Adipocyte (in vitro differentiated cells): Measurements from ENCODE around the gene EZH2.

ENCODE experiments used
- DNase-seq: peaks from one replicate; pipeline ENCODE4 v3.0.0-alpha.2; 2015; ENCODE audit warnings: low read depth
- H3K27me3 ChIP-seq: replicated peaks from 2 replicates; pipeline ENCODE4 v1.7.0; 2013; ENCODE audit warnings: mild to moderate bottlenecking, low read length, moderate library complexity; ENCODE audit not compliant: control insufficient read depth, insufficient read depth
- H3K36me3 ChIP-seq: 2 replicates; pipeline ENCODE4 v1.7.0; 2013; ENCODE audit warnings: low read length, mild to moderate bottlenecking, moderate library complexity; ENCODE audit not compliant: control insufficient read depth, insufficient read depth, severe bottlenecking
- H3K4me1 ChIP-seq: 2 replicates; pipeline ENCODE4 v1.7.0; 2013; ENCODE audit warnings: mild to moderate bottlenecking, low read length, moderate library complexity; ENCODE audit not compliant: control insufficient read depth, insufficient read depth
- H3K4me3 ChIP-seq: 2 replicates; pipeline ENCODE4 v1.7.0; 2013; ENCODE audit warnings: mild to moderate bottlenecking, low read length, moderate library complexity
- H3K9ac ChIP-seq: 2 replicates; pipeline ENCODE4 v1.7.0; 2013; ENCODE audit warnings: mild to moderate bottlenecking, low read length, moderate library complexity
- H3K9me3 ChIP-seq: 2 replicates; pipeline ENCODE4 v1.7.0; 2013; ENCODE audit warnings: mild to moderate bottlenecking, low read length, moderate library complexity; ENCODE audit not compliant: control insufficient read depth

EZH2 gene

GRCh38 chr7:148884049-148884298 lies at the start of gene EZH2:
Gene EZH2, minus strand, starts transcription at chr7:148884291. Its CDS starts 36,993 bp downstream, at chr7:148847298.
- no peaks in the 10 kb centered on the region for H3K27me3 ChIP-seq
- DNase-seq = no peak
- no peaks in the 10 kb centered on the region for H3K36me3 ChIP-seq
- no peaks in the 10 kb centered on the region for H3K9me3 ChIP-seq
- peaks cover 7% of the 10 kb centered on the region for H3K4me1 ChIP-seq
- H3K4me3 ChIP-seq = peak within 1 kb of the TSS; percentile 94
- peak within 1 kb of the TSS; percentile 84 for H3K9ac ChIP-seq

GRCh38 chr7:148931470-148931869 lies 47.4 kb upstream of the EZH2 start:
- DNase-seq = no peak
- no peaks in the 10 kb centered on the region for H3K27me3 ChIP-seq
- H3K36me3 ChIP-seq = no peaks in the 10 kb centered on the region
- H3K4me1 ChIP-seq = peaks cover 10% of the 10 kb centered on the region
- no peak overlapping the region for H3K4me3 ChIP-seq
- no peak overlapping the region for H3K9ac ChIP-seq
- no peaks in the 10 kb centered on the region for H3K9me3 ChIP-seq

GRCh38 chr7:148930335-148930734 lies 46.2 kb upstream of the EZH2 start:
- H3K9me3 ChIP-seq = no peaks in the 10 kb centered on the region
- H3K27me3 ChIP-seq = no peaks in the 10 kb centered on the region
- no peak overlapping the region for H3K4me3 ChIP-seq
- H3K36me3 ChIP-seq = no peaks in the 10 kb centered on the region
- H3K4me1 ChIP-seq = peaks cover 10% of the 10 kb centered on the region
- no peak for DNase-seq
- H3K9ac ChIP-seq = no peak overlapping the region

- Histone ChIP-seq H3K9me3 (no peaks in the 10 kb centered on the region), H3K4me1 (peaks cover 10% of the 10 kb centered on the region), H3K27me3 (peaks cover 4% of the 10 kb centered on the region), H3K4me3 (no peak overlapping the region), H3K36me3 (no peaks in the 10 kb centered on the region), H3K9ac (no peak overlapping the region)
- DNase-seq = no peak
Observed at GRCh38 chr7:148929176-148929575, 45.1 kb upstream of the EZH2 start.

GRCh38 chr7:148927123-148928045 lies 43.3 kb upstream of the EZH2 start:
- no peak overlapping the region for H3K9ac ChIP-seq
- peaks cover 4% of the 10 kb centered on the region for H3K27me3 ChIP-seq
- no peaks in the 10 kb centered on the region for H3K9me3 ChIP-seq
- H3K36me3 ChIP-seq = no peaks in the 10 kb centered on the region
- DNase-seq = no peak
- H3K4me3 ChIP-seq = peak overlapping the region; percentile 19
- peaks cover 10% of the 10 kb centered on the region for H3K4me1 ChIP-seq

GRCh38 chr7:148925836-148926235 lies 41.7 kb upstream of the EZH2 start:
- Histone ChIP-seq H3K9me3 (no peaks in the 10 kb centered on the region), H3K4me1 (peaks cover 10% of the 10 kb centered on the region), H3K9ac (no peak overlapping the region), H3K27me3 (peaks cover 4% of the 10 kb centered on the region), H3K36me3 (no peaks in the 10 kb centered on the region), H3K4me3 (no peak overlapping the region)
- no peak for DNase-seq

- Histone ChIP-seq H3K36me3 (no peaks in the 10 kb centered on the region), H3K9me3 (no peaks in the 10 kb centered on the region), H3K4me3 (no peak overlapping the region), H3K27me3 (peaks cover 4% of the 10 kb centered on the region), H3K4me1 (peaks cover 10% of the 10 kb centered on the region), H3K9ac (no peak overlapping the region)
- no peak for DNase-seq
Observed at GRCh38 chr7:148924011-148924410, 39.9 kb upstream of the EZH2 start.

GRCh38 chr7:148921806-148922205 lies 37.7 kb upstream of the EZH2 start:
- peaks cover 4% of the 10 kb centered on the region for H3K27me3 ChIP-seq
- no peaks in the 10 kb centered on the region for H3K9me3 ChIP-seq
- no peaks in the 10 kb centered on the region for H3K36me3 ChIP-seq
- no peak for DNase-seq
- H3K9ac ChIP-seq = no peak overlapping the region
- H3K4me1 ChIP-seq = no peaks in the 10 kb centered on the region
- no peak overlapping the region for H3K4me3 ChIP-seq

- Histone ChIP-seq H3K9ac (no peak overlapping the region), H3K4me1 (peaks cover 5% of the 10 kb centered on the region), H3K9me3 (no peaks in the 10 kb centered on the region), H3K27me3 (peaks cover 4% of the 10 kb centered on the region), H3K4me3 (no peak overlapping the region), H3K36me3 (no peaks in the 10 kb centered on the region)
- DNase-seq = no peak
Observed at GRCh38 chr7:148921189-148921588, 37.1 kb upstream of the EZH2 start.

GRCh38 chr7:148919859-148920258 lies 35.8 kb upstream of the EZH2 start:
- DNase-seq = no peak
- Histone ChIP-seq H3K9me3 (no peaks in the 10 kb centered on the region), H3K27me3 (peaks cover under 1% of the 10 kb centered on the region), H3K4me3 (no peak overlapping the region), H3K36me3 (no peaks in the 10 kb centered on the region), H3K4me1 (peaks cover 11% of the 10 kb centered on the region), H3K9ac (no peak overlapping the region)

GRCh38 chr7:148918058-148918596 lies 34.0 kb upstream of the EZH2 start:
- Histone ChIP-seq H3K4me3 (no peak overlapping the region), H3K27me3 (no peaks in the 10 kb centered on the region), H3K9ac (no peak overlapping the region), H3K36me3 (no peaks in the 10 kb centered on the region), H3K4me1 (peaks cover 15% of the 10 kb centered on the region), H3K9me3 (no peaks in the 10 kb centered on the region)
- DNase-seq = no peak
